ENCODE results near the gene APOBR. TPM values are rescaled to one million over a fixed set of nuclear protein-coding genes. Genes with fewer than 3 reads are reported as not detected.

Gene APOBR
- total and polyA plus RNA-seq, 2 of the 13 experiments (the other 11 are each of a cell fraction or from before 2014, with no cell fraction given): 0.03 TPM; not detected in 1

GRCh38 chr16:28505489-28506137 is 11.2 kb downstream of the APOBR start (continued):
- TF ChIP-seq CREM (IDR thresholded peaks at IDR 0.05): peak; percentile 67
- TF ChIP-seq CREM (CRISPR knock-in tag; IDR thresholded peaks at IDR 0.05): no peak
- peak; percentile 53 for TF ChIP-seq ZNF263 (CRISPR knock-in tag; IDR thresholded peaks at IDR 0.05)
- no peak for TF ChIP-seq PCBP2 (optimal IDR thresholded peaks at IDR 0.05; ENCODE audit: low read depth, low read length, poor library complexity, severe bottlenecking)
- peak; percentile 66; the same call in 1 of the 2 replicates for TF ChIP-seq SMAD1 (CRISPR knock-in tag; IDR thresholded peaks at IDR 0.05; ENCODE audit: borderline replicate concordance, low read depth)
- peak; percentile 97 for TF ChIP-seq ZNF574 (CRISPR knock-in tag; IDR thresholded peaks at IDR 0.05)
- TF ChIP-seq ZBED4 (CRISPR knock-in tag; IDR thresholded peaks at IDR 0.05; ENCODE audit: borderline replicate concordance): 0 out of 2 replicates have a peak, but pooled peaks have one; percentile 40
- TF ChIP-seq ATM (IDR thresholded peaks at IDR 0.05; ENCODE audit: borderline replicate concordance): no peak
- TF ChIP-seq RBAK (CRISPR knock-in tag; IDR thresholded peaks at IDR 0.05): no peak
- no peak for TF ChIP-seq KLF9 (CRISPR knock-in tag; IDR thresholded peaks at IDR 0.05; ENCODE audit: low read depth)
- TF ChIP-seq JDP2 (CRISPR knock-in tag; IDR thresholded peaks at IDR 0.05; ENCODE audit: borderline replicate concordance): no peak
- no peak; the same call in 1 of the 2 replicates for TF ChIP-seq SOX13 (IDR thresholded peaks at IDR 0.05)
- peak in 1 of 2 experiments; percentile 75; a peak in 2 of 4 replicates for TF ChIP-seq SOX13 (CRISPR knock-in tag; conservative IDR thresholded peaks at IDR 0.05 in 1 of 2, IDR thresholded peaks at IDR 0.05 in 1 of 2)
- TF ChIP-seq ZNF558 (CRISPR knock-in tag; IDR thresholded peaks at IDR 0.05; ENCODE audit: borderline replicate concordance): no peak
- TF ChIP-seq ARID3A (IDR thresholded peaks at IDR 0.05; ENCODE audit: low read depth, low read length): no peak
- peak; percentile 73 for TF ChIP-seq THAP11 (CRISPR knock-in tag; IDR thresholded peaks at IDR 0.05)
- TF ChIP-seq ZNF549 (CRISPR knock-in tag; IDR thresholded peaks at IDR 0.05): 0 out of 2 replicates have a peak, but pooled peaks have one; percentile 69
- TF ChIP-seq ZNF749 (CRISPR knock-in tag; IDR thresholded peaks at IDR 0.05; ENCODE audit: borderline replicate concordance): no peak
- no peak for TF ChIP-seq E2F1 (CRISPR knock-in tag; IDR thresholded peaks at IDR 0.05)
- TF ChIP-seq MBNL3 (CRISPR knock-in tag; conservative IDR thresholded peaks at IDR 0.05): no peak

All from HepG2 (cell line).